GM21786 (cell line): Measurements from ENCODE around the gene TPX2.
A peak's percentile ranks its signal among the peaks of the same experiment; 100 is the strongest.

Experiments used
- ATAC-seq: cut with Tn5 transposase; IDR thresholded peaks from one replicate; pipeline ENCODE4 v1.9.1; 2021; ENCODE audit not compliant: unreplicated experiment

TPX2 gene

GRCh38 chr20:31831771-31832306 lies 92.7 kb downstream of the TPX2 start:
- no peak for ATAC-seq

DNA sequence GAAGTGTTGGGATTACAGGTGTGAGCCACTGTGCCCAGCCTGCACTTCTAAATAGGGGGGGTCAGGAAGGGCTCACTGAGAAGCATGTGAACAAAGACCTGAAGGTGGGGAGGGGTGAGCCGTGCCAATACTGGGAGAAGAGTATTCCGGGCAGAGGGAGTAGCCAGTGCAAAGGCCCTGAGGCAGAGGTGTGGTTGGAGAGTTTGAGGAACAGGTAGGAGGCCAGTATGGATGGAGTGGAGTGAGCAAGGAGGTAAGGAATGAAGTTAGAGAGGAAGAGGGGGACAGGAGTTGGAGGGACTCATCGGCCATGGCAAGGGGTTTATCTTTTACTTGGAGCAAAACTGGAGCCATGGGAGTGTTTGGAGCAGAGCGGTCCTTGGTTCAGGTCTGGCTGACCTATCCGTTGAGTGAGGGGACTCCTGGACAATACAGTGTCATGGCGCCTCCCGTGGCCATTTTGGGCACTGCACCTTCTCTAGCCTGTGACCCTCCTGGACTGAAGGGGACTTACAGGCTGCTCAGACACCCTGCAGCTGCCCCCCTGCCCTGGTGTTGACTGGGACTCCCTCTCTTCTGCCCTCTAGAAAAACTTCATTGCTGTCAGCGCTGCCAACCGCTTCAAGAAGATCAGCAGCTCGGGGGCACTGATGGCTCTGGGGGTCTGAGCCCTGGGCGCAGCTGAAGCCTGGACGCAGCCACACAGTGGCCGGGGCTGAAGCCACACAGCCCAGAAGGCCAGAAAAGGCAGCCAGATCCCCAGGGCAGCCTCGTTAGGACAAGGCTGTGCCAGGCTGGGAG lies 94.2 kb downstream of the TPX2 start:
- no peak for ATAC-seq

GRCh38 chr20:31833931-31834521 lies 94.9 kb downstream of the TPX2 start:
- ATAC-seq, result no peak

DNA sequence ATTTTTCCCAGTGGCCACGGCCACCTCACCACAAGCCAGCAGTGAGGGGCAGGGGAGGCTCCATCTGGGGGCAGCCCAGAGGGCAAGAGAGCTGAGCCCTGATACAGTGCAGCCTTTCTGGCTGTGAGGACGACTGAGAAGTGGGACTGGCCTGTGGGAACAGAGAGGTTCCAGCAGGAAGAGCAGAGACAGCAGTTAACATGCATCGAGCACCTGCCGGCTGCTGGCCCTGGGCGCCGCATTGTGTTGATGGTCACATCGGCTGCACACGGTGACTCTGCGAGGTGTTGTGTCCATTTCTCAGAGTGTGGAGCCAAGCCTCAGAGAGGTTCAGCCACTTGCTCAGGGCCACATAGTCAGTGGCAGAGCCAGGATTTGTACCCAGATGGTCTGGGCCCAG lies 96.5 kb downstream of the TPX2 start:
- no peak for ATAC-seq

DNA sequence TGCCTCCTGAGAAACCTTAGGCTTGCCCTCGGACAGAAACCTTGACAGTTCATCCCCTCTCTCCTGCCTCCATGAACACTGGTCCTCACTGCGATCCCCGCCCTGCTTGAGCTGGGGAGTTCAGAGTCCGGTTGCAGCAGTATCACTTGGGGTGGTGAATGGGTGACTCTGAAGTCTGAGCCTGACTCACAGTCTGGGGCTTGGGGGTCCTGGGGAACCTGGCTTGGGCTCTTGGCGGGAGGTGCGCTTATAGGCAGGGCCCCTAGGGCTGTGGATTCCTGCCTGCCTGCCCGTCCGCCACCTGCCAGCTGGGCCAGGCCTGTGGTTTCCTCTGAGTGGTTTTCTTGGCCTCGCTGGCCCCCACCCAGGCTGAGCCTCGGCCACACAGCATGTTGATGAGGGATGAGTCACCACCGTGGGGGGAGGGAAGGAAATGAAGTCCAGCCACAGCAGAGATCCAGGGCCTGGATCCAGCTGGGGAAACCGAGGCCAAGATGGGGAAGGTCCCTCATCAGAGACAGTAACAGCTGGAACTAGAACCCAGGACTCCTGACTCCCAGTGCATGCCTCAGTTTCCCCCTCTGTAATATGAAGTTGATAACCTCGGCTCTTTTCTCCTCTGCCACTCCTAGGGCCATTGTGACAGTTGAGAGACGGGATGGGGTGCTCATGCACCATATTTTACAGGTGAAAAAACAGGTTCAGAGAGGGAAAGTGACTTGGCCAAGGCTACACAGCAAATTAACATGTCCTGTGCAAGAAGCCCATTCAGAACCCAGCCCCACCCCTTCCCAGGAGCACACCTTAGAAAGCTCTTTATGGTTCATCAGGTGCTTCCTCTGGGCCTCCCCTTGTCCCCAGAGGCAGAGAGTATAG lies 97.1 kb downstream of the TPX2 start:
- peak; percentile 82 for ATAC-seq

- ATAC-seq, result no peak
Measured at GRCh38 chr20:31836853-31837608, 97.9 kb downstream of the TPX2 start.

DNA sequence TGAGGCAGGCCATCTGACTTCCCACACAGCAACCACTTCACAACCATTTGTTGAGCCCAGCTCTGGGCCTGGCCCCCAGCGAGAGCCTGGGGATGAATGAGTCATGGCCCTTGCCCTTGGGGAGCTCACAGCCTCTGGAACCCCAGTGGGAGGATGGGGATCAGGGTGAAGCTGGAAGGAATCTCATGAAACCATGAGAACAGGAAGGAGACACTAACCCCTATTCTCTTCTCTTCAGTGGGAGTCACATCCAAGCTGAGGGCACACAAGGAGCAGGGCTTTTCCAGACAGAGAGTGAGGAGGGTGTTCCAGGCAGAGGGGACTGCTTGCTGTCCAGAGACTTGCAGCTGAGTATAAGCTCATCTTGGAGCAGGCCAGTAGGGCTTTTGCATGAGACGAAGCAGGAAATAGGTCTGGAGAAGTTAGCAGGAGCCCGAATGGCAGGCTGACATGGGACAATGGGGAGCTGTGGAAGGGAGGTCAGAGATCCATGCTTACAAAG lies 98.9 kb downstream of the TPX2 start:
- ATAC-seq, result no peak

- ATAC-seq, result no peak
Measured at GRCh38 chr20:31838646-31839292, 99.7 kb downstream of the TPX2 start.

- no peak for ATAC-seq
Measured at GRCh38 chr20:31839782-31840487, 100.8 kb downstream of the TPX2 start.

DNA sequence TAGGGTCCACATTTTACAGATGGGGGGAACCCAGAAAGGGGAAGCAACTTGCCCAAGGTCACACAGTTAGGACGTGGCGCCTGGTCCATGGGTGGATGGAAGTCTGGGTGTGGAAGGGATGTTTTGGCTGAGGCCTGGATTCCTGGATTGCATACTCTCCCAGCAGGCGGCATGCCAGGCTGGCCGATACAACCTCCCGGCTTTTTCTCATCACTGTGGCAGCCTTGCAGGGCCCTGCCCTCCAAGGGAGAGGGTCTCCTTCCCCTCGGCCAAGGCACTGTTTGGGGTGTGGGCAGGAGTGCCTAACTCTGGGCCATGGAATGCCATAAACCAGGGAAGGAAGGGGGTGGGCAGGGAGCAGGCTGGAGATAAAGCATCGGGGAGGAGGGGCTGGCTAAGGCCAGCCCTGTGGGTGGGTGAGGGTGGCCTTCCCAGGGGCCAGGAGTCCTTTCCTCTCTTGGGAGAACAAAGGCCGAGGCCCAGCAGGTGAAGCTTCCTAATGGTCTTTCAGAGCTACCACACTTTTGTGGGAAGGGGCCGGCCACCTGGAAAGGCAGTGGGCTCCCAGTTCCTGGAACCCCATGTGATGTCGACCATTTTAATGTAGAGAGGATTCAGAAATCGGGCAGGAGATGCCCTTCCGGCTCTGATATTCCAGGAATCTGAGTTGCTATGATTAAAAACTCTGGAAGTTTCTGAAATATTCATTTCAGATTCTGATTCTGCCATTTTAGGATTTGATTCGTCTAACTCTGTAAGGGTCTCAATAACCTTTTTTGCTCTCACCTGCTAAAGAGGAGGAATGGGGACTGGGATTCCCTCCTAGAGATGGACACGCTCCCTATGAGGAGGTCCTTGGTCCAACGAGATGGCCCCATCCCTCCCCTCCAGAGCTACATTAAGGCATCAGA lies 102.1 kb downstream of the TPX2 start:
- ATAC-seq, result no peak

GRCh38 chr20:31841928-31842327 lies 102.8 kb downstream of the TPX2 start:
- ATAC-seq, result no peak

GRCh38 chr20:31842471-31843157 lies 103.5 kb downstream of the TPX2 start:
- ATAC-seq, result no peak

DNA sequence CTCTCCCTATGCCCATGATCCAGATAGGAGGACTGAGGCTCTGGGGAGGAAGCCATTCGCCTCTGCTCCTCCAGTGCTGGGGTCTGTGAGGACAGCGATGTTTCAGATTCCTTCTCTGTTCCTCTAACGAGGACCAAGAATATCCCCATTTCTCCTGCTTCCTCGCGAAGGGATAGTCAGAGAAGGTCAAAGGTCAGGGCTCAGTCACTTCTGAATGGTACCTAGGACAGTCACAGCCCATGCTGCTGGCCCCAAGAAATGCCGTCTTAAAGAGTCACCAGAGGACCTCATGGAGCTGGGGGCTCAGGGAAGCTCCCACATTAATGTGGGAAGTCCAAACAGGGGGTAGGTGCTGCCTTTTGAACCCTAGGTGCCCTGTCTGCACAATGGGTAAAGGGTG lies 104.2 kb downstream of the TPX2 start:
- ATAC-seq, result no peak

GRCh38 chr20:31843881-31844280 lies 104.8 kb downstream of the TPX2 start:
- ATAC-seq, result no peak

DNA sequence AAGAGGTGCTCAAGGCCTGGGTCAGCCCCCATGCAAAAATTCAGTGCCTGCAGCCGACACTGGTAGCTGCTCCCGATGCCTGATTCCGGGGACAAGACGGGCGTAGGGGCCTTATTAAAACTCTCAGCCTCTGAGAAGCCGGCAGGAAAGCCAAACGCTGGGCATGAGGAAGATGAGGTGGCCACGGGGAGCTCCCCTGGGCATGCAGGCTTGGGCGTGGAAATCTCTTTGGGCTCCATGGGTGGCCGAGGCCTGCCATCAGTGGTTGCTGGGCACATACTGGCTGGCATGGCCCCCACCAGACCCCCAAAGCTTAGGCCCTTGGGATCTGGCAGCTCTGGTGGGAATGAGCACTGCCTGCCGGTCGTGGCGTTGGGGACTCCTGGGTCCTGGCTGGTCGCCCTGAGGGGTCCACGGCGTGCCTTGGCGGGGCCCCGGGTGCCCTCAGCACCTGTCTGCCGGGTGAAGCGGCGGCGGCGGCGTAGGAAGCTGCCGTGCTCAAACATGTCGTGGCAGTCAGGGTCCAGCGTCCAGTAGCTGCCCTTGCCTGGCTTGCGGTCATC lies 105.7 kb downstream of the TPX2 start:
- ATAC-seq, result no peak

DNA sequence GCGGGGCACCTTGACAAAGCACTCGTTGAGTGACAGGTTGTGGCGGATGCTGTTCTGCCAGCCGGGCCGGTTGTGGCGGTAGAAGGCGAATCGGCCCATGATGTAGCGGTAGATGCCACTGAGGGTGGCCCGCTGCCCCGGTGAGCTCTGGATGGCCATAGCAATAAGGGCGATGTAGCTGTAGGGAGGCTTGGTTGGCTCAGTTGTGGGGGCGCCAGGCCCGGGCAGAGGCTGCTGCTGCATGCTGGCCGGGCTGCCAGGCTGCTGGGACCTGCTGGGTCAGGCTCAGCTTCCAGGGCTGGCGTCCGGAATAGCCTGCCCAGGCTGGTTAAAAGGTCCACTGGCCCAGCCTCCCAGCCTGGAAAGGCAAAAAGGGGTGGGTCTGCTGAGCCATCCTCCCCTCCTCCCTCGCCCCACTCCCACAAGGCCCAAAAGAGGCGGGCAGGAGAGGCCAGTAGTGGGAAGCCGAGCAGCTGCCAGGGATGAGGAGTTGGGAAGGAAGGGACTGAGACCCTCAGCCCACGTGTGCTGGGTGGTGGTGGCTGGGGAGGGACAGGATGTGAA lies 106.3 kb downstream of the TPX2 start, which contains the start of gene FOXS1:
Gene FOXS1, minus strand, starts transcription at position 305 of the 564 bp plus-strand sequence. Its CDS starts 62 bp downstream, at position 243.
- no peak for ATAC-seq

DNA sequence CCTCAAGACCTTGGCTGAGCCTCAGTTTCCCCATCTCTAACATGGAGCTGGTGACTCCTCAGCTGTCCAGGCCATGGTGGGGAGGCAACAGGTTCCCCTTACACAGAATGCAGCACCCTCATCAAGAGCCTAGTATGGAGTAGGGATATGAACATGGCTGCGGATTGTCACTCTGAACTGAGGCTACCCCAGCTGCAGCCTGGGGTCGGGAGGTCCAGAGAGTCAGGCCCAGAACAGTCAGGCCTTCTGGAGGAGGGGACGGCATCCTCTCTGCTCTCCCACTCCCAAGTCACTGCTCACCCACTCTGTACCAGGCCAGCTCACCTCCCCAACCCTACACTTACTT lies 107.7 kb downstream of the TPX2 start:
- ATAC-seq, result no peak
